Measurements from ENCODE around the gene PIAS4.

PIAS4 gene

DNA sequence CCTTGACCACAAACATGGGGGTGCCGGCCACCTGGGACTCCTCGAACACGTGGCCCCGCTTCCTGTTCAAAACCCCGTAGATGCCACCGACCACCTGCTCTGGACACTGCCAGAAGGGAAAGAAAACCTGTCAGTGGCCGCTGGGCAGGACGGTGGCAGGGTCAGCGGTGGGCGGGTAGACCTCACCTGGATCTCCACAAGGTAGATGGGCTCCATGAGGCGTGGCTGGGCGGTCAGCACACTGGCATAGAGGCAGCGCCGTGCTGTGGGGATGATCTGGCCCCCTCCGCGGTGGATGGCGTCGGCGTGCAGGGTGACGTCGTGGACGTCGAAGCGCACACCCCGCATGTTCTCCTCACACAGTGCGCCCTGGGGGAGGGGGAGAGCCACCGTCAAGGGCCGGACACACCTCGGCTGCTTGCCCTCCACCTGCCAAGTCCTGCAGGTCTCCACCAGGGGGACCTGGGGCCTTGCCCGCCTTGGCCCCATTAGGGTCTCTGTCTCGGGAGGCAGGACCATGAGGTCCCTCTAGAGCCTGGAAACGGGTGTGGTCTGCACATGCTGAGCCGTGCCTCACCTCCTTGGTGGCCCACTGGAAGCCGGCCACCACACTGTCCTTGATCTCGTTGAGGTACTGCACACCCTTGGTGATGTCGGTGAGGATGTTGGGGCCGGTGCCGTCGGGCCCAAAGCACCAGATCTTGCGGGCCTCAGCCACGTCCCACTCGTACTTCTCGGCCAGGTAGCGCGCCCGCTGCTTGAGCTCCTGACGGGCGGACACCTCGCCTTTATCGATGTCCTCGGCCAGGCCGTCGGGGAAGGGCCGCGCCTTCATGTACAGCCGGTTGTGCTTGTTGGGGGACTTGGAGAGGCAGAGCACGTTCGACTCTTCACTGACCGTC lies 30.0 kb upstream of the PIAS4 start:
- DNase-seq, result no peak

DNA sequence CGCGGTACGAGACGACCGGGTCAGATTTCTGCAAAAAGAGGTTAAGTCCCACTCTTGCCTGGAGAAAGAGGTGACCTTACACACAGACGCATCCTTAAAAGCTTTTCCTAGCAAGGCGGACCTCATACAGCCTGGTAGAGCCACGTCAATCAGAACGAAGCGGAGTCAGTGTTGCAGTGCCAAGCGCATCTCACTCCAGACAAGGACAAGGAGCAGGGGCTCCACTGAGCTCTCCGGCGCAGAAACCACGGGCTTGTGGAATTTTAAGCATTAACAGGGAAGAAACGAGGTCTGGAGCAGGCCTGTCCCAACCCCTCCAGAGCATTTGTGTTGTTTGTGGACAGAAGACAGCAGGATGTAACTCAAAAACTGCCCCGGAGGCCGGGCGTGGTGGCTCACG lies 29.4 kb upstream of the PIAS4 start:
- no peak for DNase-seq

DNA sequence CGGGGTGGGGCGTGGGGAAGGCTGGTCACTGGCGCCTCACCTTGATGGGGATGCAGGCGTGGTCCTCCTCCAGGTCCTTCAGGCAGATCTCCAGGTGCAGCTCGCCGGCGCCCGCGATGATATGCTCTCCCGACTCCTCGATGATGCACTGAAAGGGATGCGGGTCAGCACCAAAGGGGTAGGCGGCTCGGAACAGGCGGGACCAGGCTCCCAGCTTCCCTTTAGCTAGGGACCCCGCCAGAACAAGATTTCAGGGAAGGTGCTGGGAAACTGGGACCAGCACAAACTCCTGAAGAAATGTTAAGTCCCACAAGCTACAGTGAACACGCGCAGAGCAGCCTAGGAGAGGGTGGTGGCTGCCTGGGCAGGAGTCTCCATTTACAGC lies 28.3 kb upstream of the PIAS4 start:
- DNase-seq, result no peak

- DNase-seq, result no peak
Observed at GRCh38 chr19:3979674-3980352, 27.7 kb upstream of the PIAS4 start.

DNA sequence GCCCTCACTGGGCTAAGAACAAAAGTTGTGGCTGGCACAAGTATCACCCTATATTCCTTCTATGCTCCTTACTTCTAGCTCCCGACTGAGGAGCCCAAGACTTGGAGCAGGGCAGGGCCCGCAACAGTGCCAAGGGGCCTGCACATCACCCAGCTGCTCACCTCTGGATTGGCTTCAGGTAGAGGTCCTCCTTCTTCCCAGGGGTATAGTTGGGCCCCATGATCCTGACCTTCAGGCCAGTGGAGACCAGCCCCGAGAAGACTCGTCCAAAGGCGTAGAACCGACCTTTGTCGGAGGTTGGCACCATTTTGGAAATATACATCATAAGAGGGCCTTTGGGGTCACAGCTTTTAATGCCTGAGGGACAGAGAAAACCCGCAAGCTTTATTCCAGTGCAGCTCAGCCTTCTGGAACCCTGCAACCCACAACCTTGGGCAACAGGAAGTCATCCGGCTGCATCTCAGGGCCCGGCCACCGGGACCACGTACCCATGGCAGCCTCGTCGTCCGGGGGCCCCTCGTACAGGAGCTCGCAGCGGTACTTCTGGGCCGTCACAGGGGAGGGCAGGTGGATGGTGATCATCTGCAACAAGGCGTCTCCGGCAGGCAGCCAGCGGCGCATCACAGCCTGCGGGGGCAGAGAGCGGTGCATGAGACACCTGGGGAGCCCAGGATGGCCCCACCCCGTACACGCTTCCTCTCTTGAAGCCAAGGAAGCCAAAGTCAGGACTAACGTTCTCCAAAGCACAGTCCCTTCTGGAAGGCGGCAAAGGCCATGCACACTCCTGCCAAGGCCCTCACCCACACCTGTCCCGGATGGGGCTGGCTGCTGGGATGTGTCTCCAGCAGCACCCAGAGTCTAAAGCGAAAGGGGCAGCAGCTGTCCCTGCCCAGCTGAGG lies 26.9 kb upstream of the PIAS4 start:
- DNase-seq, result no peak

DNA sequence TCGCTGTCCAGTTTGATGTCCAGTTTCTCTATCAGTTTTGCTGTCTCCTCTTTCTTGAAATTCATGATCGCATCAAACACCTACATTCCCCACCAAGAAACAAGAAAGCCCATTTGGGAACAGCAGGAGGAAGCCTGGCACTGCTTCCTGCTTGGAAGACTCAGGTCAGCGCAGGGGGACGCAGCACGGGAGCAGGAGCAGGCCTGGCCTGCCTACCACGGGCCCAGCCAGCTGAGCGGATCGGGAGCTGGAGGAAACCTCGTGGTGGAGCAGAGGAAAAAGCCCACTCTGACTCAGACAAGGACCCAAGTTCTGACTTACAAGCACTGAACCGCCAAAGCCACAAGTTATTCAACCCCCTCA lies 26.2 kb upstream of the PIAS4 start:
- no peak for DNase-seq

DNA sequence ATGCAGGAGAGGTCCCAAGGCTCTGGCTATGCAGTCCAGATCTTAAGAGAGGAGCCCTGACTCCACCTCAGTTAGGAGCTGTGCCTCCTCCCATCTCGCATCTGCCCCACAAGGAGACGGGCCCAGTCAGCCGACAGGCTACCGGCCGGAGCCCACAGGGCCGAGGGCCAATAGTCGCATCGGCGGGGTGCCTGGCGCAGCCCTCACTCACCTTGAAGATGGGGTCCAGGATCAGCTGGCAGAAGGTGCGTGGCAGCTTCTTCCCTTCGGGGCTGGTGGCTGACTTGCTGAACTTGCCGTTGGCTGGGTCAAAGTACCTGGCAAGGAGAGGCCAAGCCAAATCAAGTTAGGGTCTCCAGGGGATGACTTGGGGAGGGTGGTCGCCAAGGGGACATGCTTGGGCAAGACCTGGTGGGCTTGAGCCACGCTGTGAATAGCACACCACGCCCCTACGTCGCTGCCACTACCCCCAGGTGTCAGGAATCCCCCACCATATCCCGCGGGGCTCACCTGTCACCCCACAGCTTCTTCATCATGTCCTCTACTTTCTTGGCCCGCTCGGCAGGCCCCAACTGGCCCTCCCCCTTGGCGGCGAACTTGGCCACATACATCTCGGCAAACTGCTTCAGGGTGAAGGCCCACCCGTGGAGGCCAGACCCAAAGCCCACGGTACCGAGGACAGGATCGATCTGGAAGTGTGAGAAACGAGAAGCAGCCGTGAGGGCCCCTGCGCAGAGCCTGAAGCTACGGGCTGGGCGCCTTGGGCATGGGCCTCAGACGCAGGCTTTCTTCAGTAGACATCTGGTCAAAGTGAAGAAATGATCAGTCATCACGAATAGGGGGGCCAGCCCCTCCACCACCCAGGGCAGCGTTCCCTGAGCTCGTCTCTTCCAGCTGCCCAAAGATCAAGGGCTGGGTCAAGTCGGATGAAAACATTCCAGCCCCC lies 25.5 kb upstream of the PIAS4 start:
- DNase-seq, result no peak

GRCh38 chr19:3982701-3983541 lies 24.6 kb upstream of the PIAS4 start:
- DNase-seq, result no peak

GRCh38 chr19:3983542-3983914 lies 24.0 kb upstream of the PIAS4 start:
- DNase-seq, result no peak

DNA sequence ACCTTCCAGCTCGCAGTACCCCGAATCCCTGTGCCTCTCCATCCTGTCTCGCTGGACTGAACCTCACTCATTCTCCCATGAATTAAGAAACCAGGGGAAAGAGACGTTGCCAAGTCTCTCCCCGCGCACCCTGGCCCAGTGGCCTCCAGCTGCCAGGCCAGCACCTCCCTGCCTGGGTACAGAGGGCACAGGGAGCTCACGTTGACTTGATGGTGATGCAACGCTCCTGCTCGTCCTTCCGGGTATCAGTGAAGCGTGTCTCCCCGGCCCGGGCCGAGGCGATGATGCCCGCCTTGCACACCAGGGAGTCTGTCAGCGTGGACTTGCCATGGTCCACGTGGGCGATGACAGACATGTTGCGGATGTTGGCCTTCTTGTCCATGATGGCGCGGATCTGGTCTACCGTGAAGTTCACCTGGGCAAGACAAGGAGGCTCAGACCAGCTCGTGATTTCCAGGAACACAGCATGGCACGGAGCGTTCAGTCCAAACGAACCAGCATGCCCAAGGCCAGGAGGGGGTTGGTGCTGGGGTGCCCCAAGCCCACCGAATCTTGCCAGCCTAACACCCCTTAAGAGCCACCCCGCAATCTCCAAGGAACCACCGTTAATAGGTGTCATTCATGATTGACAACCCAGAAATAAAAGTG lies 23.5 kb upstream of the PIAS4 start:
- DNase-seq, result no peak

- DNase-seq, result no peak
Observed at GRCh38 chr19:3984584-3984907, 23.0 kb upstream of the PIAS4 start.

DNA sequence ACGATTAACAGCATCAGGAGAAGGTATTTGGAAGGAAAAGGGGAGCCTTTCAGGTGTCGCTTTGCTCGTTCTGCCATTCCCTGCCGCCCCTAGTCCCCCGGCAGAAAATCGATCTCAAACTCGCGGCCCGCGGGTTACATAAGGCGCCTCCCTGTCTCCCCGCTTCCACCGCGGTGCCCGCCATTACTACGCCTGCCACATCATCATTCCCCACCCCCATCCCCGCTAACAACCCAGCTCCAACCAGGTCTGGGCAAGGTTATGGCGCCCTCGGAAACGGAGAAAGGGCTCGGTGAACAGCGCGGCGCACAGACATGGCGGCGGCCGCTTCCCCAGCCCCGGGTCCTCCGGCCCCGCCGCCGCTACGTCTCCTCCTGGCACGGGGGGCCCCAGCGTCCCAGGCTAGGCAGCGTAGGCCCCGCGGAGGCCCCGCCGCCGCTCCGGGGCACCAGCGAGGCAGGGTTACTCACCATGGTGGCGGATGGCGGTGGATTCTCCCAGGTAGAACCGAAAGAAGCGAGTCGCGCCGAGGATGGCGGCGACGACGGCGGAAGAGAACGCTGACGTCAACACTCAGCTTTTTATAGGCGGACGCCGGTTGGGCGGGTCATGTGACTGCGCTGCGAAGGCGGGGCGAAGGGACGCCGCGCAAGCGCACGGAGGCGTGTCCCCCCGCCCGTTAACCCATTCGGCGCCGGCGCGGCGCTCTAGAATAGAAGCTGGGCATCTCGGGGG lies 22.5 kb upstream of the PIAS4 start, which contains the start of gene EEF2:
EEF2 (minus strand) TSS at position 556 of the 735 bp plus-strand sequence; CDS start at position 473, 83 bp downstream.
- DNase-seq, result peak; percentile 87 to 88

GRCh38 chr19:3985643-3986259 lies 21.8 kb upstream of the PIAS4 start:
- DNase-seq, result no peak

GRCh38 chr19:3986260-3987041 lies 21.1 kb upstream of the PIAS4 start:
- DNase-seq, result peak; percentile 67 to 94

- peak; percentile 74 to 82 for DNase-seq
Observed at GRCh38 chr19:3987619-3988371, 19.7 kb upstream of the PIAS4 start.

DNA sequence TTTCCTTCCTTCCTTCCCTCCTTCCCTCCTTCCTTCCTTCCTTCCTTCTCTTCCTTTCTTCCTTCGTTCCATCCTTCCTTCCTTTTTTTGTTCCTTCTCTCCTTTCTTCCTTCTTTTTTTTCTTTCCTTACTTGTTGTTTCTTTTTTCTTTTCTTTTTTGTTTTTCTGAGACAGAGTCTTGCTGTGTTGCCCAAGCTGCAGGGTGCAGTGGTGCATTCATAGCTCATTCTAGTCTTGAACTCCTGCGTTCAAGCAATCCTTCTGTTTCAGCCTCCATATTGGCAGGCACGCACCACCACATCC lies 16.8 kb upstream of the PIAS4 start:
- no peak for DNase-seq

GRCh38 chr19:3995607-3996006 lies 11.9 kb upstream of the PIAS4 start:
- DNase-seq, result no peak
